A549 treated with CpdA at 1 μM for 4 hours (cell line): ENCODE data around the gene SWT1. TPM values are rescaled to one million over a fixed set of nuclear protein-coding genes. Genes with fewer than 3 reads are reported as not detected.

ENCODE experiments used
- total RNA-seq: library from RNA; stranded (reverse); fragments of 200-300 nt; extraction: Qiagen RNA extraction; gene quantifications from 5 replicates; pipeline ENCODE4 v1.2.3, GENCODE V29; 2022; ENCODE audit warnings: low read depth

Gene SWT1, protein sequence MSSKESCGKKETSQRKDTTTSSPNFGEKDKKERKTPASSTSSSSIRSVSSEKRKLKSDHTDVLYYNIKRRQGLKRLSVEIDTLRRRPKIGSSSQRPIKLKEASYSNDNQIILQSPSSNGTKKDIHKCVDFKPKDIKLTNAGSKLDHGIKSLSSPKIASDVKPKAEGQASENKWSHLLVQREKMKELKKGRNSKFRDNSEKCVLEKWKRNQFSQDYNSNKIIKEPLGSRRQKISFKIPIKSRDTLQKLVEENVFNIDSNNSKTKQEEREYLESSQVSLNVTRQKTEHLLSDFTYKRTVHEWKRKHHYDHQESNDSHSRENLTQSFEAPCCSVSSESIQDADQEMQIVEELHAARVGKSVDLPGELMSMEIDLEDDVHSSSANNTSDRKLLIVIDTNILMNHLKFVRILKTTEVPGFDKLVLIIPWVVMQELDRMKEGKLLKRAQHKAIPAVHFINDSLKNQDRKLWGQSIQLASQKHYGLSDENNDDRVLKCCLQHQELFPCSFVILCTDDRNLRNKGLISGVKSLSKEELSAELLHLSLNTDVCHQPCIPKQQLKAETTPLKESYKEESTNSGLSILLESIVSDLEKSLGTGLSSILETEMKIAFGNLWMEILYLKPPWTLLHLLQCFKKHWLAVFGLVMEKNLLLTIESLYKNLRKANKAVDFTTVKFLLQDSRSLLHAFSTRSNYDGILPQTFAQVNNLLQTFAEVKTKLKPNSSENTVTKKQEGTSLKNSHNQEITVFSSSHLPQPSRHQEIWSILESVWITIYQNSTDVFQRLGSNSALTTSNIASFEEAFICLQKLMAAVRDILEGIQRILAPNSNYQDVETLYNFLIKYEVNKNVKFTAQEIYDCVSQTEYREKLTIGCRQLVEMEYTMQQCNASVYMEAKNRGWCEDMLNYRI
- total RNA-seq, result 1.1 to 2.6 TPM (median 1.5 TPM) in 5 replicates

DNA sequence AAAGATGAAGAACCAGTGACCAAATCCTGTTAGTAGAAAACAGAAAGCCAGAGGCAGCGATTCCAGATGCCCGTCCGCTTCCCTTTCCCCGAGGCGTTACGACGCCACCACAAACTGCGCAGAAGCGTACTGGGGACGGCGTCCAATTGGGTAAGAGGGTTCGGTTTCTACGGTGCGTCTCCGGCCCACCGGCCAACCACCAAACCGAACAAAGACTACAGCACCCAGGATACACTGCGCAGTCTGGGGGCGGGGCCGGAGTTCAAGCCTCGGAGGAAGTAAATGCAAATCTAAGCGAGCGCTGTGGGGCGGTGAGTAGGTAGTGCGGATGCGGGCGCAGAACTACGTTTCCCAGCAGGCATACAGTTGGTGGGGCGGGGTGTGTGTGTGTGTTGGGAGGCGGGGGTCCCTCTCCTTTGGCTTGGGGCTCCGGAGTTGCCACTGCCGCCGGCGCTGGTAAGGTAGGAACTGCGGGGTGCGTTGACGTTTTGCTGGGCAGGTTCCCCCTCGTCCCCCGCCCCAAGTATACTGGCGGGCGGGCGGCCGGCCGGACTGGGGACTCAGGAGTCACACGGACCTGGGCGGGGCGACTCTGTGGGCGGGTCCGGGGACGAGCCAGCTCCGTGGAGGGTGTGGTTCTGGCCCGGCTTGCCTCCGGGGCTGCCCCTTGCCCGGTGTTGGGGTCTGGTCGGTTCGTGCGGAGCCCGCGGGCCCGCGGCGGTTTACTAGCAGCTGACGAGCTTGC is at the start of gene SWT1, which contains the start of gene TRMT1L:
Gene SWT1, plus strand, starts transcription at position 314 of the 745 bp plus-strand sequence. CDS start 3,675 bp downstream, outside the sequence.
Gene TRMT1L, minus strand, starts transcription at position 100 of the 745 bp plus-strand sequence. CDS start 241 bp downstream, outside the sequence.

DNA sequence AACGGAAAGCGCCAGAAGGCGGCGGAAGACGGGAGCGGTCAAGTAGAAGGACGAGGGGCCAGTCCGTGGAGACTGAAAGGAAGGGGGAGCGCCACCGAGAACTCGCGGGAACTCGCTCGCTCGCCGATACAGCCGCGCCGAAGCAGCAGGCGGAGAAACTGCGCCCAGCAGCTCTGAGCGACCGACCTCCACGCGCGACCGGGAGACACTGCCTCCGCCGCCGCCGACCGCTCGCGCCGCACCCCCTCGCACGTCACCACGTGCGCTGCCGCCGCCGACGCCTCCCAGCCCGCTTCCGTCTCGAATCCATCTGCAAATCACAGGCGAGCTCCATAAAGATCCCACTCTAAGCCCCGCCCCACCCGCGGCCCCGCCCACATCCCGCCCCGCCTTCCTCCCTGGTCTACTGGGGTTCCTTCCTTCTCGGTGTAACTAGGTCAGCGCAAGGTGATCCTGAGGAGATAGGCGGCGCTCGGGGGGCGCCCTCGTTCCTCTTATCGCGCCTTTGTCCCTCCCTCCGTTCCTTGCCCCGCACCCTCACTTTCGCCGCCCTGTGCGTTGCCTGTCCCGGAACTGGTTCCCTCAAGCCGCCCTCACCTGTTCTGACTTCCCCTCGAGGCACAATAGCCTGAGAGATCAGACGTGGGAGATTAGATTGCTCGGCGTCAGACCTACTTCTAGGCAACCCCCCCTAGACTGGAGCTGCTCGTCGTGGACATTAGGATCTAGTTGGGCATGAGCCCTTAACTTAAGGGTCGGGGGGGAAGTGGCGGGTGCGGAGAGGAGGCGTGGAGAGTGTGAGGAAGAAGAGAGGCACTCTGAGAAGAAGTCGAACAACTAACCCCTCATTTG is 160.3 kb downstream of the SWT1 start, which contains the start of gene IVNS1ABP:
Gene IVNS1ABP, minus strand, starts transcription at position 210 of the 852 bp plus-strand sequence. CDS start 7,750 bp downstream, outside the sequence.

Other genes with a start within 250 kb of the SWT1 start
- 0.83 to 1.5 TPM (median 0.89 TPM) in 5 replicates for gene NIBAN1, start 182.7 kb upstream of the SWT1 start, total RNA-seq
- 14.6 to 25.6 TPM (median 19.2 TPM) in 5 replicates for gene RNF2, start 111.6 kb upstream of the SWT1 start, total RNA-seq
- gene TRMT1L, start 214 bp upstream of the SWT1 start, total RNA-seq, result 13.2 to 16.7 TPM (median 15.2 TPM) in 5 replicates
- gene IVNS1ABP, start 160.1 kb downstream of the SWT1 start, total RNA-seq, result 23.0 to 29.4 TPM (median 25.5 TPM) in 5 replicates